GM18520 (cell line): ENCODE data around the gene MYL4.
"Not testable (repeated sequence)": the region's sequence is repeated elsewhere in the genome, so short reads cannot be mapped to it uniquely, and the experiment has no call there.

ENCODE experiments used
- ATAC-seq: cut with Tn5 transposase; IDR thresholded peaks from one replicate; pipeline ENCODE4 v1.9.1; 2021; ENCODE audit not compliant: unreplicated experiment

The MYL4 gene

DNA sequence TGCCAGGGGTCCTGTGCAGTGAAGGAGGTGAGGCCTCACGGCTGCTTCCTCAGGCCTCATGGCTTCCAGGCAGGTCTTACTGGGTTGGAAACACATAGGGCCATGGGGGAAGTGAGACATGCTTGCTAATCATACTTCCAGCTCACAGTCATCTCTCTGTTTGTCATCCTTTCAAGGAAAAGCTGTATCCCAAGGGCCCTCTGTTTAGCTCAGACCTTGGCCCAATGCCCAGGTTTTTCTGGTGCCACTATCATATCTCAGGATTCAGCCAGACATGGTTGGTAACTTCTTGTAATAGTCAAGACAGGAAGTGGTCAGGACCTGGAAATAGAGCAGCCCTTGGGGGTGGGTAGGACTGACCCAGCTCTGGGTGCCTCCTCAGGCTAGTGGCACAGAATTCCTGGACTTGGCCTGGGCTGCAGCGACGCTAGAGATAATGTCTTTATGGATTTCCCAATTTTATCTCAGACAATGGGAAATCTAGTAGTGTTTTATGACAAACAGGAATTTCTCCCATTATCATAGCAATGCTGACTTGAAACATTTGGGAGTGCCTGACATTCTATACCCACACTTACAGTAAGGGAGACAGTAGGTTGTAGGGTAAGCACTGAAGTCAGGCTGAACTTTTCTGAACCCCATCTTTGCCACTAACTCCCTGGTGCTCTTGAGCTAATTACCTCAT lies 31.0 kb downstream of the MYL4 start:
- no peak for ATAC-seq

DNA sequence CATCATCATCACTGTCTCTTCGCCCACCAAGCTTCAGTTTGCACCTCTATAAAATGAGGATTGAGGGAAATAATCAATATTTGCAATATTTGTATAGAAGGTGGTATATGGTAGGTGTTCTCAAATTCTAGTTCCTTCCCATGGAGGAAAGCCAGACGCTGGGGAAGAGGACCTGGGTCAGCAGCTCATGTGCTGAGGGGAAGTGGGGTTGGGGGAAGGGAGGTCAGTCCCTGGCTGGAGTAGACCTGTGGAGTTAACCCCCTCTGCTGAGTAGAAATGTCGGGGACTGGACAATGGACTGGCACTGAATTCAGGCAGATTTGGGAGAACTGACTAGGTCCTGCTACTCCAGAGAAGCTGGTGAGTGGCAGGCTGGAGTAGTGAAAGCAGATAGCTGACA lies 31.7 kb downstream of the MYL4 start:
- ATAC-seq, result no peak

DNA sequence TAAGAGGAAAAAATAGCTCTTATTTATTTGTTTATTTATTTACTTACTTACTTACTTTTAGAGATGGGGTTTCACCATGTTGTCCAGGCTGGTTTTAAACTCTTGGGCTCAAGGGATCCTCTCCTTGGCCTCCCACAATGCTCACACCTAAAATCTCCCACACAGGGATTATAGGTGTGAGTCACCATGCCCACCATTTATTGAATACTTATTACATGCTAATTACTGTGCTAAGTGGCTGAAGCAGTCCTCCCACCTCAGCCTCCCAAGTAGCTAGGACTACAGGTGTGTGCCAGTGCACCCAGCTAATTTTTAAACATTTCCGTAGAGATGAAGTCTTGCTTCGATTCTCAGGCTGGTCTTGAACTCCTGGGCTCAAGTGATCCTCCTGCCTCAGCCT lies 33.5 kb downstream of the MYL4 start:
- no peak for ATAC-seq

DNA sequence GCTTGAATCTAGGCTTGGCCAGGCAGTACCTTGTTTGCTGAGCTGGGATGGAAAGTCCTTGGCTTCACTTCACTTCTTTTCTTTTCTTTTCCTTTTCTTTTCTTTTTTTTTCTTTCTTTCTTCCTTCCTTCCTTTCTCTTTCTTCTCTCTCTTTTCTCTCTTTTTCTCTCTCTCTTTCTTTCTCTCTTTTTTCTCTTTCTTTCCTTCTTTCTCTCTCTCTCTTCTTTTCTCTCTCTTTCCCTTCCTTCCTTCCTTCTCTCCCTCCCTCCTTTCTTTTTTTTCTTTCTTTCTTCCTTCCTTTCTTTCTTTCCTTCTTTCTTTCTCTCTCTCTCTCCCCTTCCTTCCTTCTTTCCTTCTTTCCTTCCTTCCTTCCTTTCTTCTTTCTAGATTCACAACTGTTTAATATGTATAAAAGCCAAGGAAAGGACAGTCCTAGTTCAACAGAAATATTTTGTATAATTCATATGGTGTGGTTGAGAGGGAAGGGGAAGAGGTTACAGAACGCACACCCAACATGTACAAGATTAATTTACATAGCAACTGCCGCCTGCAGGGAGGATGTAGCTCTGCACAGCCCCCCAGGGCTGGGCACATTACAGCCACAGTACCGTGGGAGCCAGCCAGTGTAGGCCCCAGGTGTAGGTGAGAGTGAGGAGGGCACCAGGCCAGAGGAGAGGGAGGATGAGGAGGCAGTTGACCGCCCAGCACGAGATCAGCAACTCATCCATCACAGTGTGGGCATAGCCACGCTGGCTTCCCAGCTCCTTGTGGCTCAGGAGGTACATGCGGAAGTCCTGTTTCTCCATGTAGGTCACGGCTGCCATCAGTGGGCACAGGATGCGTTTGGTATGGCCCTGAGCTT lies 34.8 kb downstream of the MYL4 start:
- no peak for ATAC-seq

DNA sequence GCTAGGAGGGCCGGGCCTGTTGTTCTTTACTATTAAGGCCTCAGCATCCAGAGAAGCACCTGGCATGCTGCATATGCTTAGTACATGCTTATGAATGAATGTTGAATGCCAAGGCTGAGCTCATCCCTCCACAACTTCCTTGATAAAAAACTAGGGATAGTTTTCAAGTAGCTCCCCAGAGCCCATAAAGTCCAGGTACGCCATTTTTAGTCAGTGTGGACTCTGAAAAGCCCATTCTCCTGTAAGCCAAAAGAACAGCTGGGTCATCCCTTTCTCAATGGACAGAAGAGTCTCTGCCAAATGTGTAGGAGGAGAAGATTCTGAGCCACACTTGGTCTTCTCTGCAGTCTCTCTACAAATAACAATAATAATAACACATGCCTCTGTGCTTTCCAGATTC lies 35.5 kb downstream of the MYL4 start:
- ATAC-seq, result no peak

DNA sequence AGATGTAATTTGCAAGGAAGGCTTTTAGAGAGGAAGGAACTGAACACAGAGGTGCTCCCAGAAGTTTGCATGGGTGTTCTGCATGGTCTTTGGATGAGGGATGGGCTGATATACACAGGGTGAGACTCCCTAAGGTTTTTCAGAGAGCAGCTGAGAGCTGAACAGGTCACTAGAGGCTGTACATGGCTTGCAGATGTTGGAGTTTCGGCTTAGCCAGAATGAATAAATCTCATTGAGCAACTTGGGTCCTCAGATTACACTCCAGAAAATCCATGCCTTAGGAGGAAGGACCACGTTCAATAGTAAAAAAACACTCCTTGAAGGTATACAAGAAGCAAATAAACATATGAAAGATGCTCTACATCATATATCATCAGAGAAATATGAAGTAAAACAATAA lies 37.0 kb downstream of the MYL4 start:
- no peak for ATAC-seq

DNA sequence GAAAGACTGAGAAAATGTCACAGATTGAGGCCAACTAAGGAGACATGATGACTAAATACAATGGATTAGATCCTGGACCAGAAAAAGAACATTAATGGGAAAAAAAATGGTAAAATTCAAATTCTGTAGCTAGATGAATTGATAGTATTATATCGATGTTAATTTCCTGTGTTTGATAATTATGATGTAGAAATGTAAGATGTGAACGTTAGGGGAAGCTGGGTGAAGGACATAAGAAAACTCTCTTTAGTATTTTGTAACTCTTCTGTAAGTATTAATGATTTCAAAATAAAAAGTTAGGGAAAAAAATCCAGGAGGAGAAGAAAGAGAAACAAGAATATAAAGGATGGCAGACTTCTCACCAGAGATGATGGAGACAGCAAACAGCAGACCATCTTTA lies 41.7 kb downstream of the MYL4 start:
- no peak for ATAC-seq

DNA sequence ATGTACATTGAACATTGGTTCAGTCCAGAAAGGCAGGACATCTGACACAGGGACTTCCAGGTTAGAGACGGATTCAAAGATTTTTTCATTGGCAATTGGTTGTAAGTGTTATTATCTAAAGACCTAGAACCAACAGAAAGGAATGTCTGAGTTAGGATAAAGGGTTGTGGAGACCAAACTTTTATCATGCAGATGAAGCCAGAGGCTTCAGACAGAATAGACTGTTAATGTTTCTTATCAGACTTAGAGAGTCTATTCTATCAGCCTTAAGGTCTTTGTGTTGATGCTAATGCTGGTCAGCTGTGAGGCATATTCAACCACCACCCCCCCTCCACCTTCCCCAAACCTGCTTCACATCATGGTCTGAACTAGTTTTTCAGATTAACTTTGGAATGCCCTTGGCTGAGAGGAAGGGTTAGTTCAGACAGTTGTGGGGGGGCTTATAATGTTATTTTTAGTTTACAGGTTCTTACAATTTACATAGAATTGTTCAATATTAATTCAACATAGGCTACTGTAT lies 42.3 kb downstream of the MYL4 start:
- ATAC-seq, result no peak

DNA sequence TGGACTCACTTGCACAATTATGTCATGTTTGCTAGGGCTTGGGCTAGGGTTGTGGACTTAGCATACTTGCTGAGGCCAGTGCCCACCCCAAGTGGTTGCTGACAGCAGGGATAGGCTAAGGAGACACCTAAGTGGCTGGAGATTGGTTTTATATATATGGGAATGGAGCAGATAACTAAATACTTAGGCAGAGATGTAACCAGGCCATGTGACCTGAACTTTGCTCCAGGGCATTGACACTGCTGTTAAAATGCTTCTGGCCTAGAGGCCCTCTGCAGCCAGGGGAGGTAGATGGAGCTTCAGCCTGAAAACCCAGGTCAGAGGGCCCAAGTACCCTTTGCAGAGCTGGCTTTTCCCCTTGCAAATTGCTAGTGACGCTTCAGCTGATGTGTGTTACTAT lies 43.1 kb downstream of the MYL4 start:
- ATAC-seq, result no peak

DNA sequence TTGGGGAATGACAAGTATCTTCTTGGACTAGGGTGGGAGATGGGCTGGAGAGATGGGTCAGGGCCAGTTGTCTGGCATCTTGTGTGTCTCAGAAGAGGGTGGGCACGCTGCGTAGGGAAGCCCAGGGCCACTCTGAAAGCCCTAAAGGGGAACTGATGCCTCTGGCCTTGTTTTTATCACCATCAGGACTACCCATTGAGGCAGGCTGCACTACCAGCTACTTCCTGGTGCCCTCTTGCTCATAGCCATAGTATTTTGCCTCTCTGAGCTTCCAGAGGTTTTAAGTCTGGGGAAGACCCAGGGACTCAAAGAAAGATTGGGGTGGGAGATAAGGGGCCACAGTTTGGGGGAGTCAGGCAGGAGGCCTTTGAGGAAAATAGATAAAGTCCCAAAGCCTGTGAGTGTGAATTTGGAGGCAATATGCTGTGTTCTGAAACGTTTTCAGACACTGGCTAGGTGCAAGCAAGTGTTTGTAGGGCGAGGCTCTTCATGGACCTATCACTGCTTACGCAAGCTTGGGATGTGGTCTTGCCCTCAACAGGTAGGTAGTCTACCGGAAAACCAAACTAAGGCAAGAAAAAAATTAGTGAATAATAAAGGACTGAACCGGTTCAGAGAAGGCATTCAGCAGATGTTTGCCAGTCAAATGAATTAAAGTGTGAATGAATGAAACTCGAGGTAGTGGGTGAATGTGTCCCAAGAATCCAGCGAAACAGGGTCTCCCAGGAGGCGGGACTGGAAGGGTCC lies 43.8 kb downstream of the MYL4 start:
- ATAC-seq, result no peak

DNA sequence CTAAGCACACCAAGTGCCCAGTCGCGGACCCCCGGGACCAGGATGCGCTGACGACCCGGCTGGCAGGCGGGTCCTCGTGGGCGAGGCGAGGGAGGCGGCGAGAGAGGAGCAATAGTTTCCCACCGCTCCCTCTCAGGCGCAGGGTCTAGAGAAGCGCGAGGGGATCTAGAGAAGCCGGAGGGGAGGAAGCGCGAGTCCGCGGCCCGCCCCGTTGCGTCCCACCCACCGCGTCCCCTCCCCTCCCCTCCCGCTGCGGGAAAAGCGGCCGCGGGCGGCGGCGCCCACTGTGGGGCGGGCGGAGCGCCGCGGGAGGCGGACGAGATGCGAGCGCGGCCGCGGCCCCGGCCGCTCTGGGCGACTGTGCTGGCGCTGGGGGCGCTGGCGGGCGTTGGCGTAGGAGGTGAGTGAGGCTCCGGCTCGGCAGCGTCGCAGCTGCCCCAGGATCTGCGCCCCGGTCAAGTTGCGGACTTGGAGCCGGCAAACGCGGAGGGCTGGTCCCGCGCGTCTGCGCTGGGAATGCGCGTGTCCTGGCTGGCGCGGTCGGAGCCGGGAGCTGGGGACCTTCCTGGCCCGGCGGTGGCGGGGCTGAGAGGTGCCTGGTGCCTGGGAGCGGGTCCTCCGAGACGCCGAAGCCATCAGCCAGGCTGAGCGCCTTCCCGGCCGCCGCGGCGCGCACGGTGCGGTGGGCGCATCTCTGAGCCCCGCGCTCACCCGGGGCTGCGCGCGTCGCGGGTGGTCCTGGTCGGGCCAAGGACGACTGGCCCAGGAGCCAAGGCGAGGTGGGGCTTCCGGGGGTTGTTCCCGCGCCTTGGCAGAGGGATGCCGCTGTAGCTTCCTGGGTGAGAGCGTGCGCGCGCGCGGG lies 44.6 kb downstream of the MYL4 start, which contains the start of gene ITGB3:
ITGB3 (plus strand) TSS at position 287 of the 862 bp plus-strand sequence; CDS start at position 322, 35 bp downstream.
- ATAC-seq, result peak; percentile 85

DNA sequence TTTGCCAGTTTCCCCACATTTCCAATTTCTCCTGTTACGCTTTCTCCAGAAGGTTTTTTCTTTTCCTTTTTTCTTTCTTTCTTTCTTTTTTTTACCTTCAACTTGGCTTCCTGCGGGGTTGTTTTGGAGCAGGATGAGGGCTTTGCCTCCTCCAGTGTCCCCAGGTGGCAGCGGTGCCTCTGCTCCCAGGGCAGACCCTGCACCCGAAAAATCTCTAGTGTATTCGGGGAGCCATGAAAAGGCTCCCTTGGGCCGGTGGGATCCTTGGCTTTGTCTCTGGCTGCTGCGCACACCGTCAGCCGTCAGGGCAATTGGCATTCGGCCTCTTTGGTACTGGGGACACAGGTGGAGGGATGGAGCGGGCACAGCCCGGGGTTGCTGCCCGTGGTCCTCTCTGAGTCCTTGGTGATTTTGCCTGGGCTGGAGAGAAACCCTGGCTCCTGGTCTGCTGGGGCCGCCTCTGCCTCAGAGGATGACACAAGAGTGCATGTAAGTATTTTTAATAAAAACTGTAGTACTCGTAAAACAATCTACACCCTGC lies 45.3 kb downstream of the MYL4 start:
- ATAC-seq, result no peak

DNA sequence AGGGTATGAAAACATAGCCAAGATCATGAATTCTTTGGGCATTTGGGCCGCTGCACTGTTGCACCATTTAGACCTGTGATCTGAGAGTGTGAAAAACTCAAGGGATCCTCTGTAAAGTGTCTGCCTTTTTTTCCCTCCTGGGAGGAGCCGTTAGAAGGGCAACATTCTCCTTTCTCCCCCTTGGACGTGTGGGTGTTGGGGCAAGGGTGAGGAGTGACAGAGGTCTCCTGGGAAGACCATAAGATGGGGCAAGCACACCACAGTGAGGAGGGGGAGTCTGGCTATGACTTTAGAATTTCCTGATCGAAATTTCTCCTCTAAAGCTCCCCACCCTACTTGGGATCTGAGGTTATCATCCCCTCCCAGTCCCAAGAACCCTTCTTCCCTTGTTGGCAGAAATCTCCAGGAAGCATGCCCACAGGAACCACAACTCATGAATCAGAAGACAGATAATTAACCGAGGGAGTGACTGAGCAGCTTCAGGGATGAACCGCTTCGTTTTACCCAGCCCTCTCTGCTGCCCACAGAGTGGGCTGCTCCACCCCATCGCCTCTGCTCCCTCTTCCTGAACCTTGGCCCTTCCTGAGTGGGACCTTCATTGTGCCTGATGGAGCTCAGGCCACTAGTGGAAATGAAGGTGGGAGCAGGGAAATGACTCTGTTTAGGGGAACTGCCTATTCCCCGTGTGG lies 48.6 kb downstream of the MYL4 start:
- ATAC-seq, result no peak

DNA sequence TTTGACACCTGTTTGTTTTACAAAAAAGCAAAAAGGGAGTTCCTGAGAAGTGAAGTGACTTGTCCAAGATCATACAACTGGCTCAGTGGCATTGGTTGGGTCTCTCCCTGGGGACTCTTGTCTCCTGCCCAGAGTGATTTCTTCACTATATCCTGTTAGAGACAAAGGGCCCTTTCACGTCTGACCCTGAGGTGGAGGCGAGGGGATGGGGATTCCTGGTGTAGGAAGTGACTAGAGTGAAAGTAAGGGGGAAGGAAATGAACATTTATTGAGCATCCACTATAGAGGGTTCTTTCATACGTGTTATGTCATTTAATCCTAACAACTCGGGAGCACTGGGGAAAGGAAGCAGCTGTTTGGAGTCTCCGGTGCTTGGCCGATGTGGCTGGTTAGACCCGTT lies 53.4 kb downstream of the MYL4 start:
- ATAC-seq, result no peak

DNA sequence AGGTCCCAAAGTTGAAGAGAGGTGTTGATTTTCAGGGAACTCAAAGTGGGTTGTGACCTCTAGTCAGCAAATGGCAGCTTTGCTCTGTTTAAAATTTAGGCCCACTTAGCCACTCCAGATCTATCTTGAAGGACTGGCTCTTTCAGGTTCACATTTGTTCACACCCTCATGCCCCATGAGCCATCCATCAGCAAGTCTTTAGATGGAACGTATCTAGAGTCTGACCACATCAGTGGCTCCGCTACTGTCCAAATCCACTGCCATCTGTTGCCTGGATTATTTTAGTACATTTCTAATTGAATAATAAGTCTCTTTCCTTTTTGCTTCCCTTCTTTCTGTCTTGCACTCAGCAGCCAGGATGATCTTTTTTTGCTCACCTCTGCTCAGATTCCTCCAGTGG lies 55.0 kb downstream of the MYL4 start:
- no peak for ATAC-seq

DNA sequence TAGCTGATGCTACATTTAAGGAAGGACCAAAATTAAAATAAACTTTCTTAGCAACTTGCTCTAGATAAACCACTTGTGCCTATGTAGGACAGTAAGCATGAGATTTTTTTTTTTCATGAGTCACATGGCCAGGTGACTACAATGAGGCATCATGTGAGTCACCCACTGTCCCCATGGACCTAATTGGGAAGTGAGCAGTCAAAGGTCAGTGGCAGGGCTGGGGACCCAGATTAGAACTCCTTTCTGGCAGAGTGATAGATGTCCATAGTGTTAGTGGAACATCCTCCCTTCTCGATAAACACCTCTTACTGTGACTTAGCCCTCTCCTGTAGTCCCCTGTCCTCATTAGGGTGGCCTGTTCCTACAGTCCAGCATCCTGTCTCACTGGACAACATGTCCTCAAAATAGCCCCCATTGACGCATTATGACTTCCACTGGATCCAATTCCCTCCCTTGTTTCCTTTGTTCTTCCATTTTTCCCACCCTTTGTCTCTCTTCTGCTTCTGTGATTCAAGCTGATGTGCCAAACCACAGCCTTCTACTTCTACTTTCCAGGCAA lies 56.9 kb downstream of the MYL4 start:
- ATAC-seq, result no peak

DNA sequence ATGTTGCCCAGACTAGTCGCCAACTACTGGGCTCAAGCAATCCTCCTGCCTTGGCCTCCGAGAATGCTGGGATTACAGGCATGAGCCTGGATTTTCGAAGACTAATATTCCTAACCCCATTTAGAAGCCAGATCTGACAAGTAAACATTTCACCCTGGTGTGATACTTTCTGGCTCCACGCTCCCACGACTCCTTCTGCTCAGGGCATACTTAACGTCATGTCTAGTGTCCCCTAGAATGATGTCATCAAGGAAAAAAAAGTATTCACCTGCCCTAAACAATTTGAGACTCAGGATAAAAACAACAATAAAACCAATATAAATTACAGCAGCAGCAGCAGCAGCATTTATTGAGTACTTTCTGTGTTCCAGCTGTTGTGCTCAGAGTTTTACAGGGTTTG lies 57.6 kb downstream of the MYL4 start:
- no peak for ATAC-seq

DNA sequence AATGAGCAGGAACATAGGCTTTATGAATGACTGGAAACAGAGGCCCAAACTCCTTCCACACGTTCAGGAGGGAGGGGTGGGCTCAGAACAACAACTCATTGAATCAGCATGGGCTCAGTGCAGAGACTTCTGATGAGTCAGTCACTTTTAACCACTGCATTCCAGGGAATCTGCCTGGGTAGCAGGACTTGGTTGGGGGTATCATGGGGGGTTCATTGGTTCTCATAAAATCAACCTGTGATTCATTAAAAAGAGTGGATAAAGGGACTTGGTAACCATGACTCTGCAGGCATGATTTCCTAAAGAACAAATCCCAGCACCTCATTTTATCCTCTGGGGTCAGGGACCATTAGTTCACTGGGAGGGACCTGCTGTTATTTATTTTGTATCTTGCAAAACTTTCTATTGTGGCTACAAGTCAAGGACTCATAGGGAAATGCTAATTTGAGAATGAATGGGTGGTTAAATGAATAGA lies 58.2 kb downstream of the MYL4 start:
- no peak for ATAC-seq

DNA sequence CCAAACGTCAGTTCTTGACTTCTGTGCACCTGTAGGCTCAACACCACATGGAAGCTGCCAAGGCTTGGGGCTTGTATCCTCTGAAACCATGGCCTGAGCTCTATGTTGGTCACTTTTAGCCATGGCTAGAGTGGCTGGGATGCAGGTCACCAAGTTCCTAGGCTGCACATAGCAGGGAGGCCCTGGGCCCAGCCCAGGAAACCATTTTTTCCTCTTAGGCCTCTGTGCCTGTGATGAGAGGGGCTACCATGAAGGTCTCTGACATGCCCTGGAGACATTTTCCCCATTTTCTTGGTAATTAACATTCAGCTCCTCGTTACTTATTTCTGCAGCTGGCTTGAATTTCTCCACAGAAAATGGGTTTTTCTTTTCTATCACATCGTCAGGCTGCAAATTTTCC lies 59.8 kb downstream of the MYL4 start:
- ATAC-seq, result not testable (repeated sequence)
